ENCODE data around the gene FAM131B. TPM values are rescaled to one million over a fixed set of nuclear protein-coding genes. Genes with fewer than 3 reads are reported as not detected.

Gene FAM131B
- total RNA-seq: 1 to 10 TPM; 1.7 to 1.8 TPM

GRCh38 chr7:143362131-143363015 lies at the start of gene FAM131B:
Gene FAM131B, minus strand, starts transcription at chr7:143362713. Its CDS starts 110 bp downstream, at chr7:143362603.
- POLR2A ChIA-PET: interaction anchor here (0.5 kb wide), 1 partner anchor 174 kb away, joined by 6 read pairs; no protein-coding TSS in a partner anchor
- Mint-ChIP-seq H3K36me3 (ENCODE audit: low read depth) (no peaks in the 10 kb centered on the region), H3K9me3 (ENCODE audit: low read depth) (no peaks in the 10 kb centered on the region), H3K4me3 (peak within 1 kb of the TSS; percentile 77), H3K4me1 (peaks cover 3% of the 10 kb centered on the region), H3K27me3 (peaks cover 35% of the 10 kb centered on the region), H3K27ac (no peak within 1 kb of the TSS)
- intact Hi-C loops (cut with DNase I, micrococcal nuclease): loop anchor here in 1 of 2 experiments (1.0 to 5.0 kb wide), 2 partner anchors 18 to 120 kb away; no protein-coding TSS in a partner anchor
- CTCF ChIA-PET: no interaction called here
- DNase-seq (peak; percentile 60), ATAC-seq (peak; percentile 74)

- CTCF ChIA-PET: interaction anchor here (0.7 to 1.2 kb wide), 3 partner anchors 34 to 172 kb away, joined by 3 to 4 read pairs (median 3); no protein-coding TSS in a partner anchor
- H3K27ac Mint-ChIP-seq: no peak overlapping the region
- intact Hi-C loops (cut with DNase I, micrococcal nuclease): loop anchor here in 1 of 2 experiments (10.0 kb wide), 1 partner anchor 407 kb away; no protein-coding TSS in a partner anchor
Measured at GRCh38 chr7:143411976-143412708, 49.6 kb upstream of the FAM131B start.

GRCh38 chr7:143410521-143411004 lies 48.0 kb upstream of the FAM131B start:
- no peak overlapping the region for H3K27ac Mint-ChIP-seq
- no peak for ATAC-seq
- DNase-seq: no peak
- POLR2A ChIA-PET: no interaction called here
- H3K27me3 Mint-ChIP-seq: no peaks in the 10 kb centered on the region
- CTCF ChIA-PET: interaction anchor here (1.2 kb wide), 1 partner anchor 170 kb away, joined by 3 read pairs; no protein-coding TSS in a partner anchor
- intact Hi-C loops (cut with DNase I, micrococcal nuclease): loop anchor here in 1 of 2 experiments (10.0 kb wide), 1 partner anchor 406 kb away; no protein-coding TSS in a partner anchor
- peaks cover 43% of the 10 kb centered on the region for H3K4me1 Mint-ChIP-seq
- H3K36me3 Mint-ChIP-seq (ENCODE audit: low read depth): no peaks in the 10 kb centered on the region
- no peaks in the 10 kb centered on the region for H3K9me3 Mint-ChIP-seq (ENCODE audit: low read depth)
- H3K4me3 Mint-ChIP-seq: no peak overlapping the region

More at GRCh38 chr7:143411976-143412708, 49.6 kb upstream of the FAM131B start:
- DNase-seq: no peak
- H3K4me1 Mint-ChIP-seq: peaks cover 34% of the 10 kb centered on the region
- no peaks in the 10 kb centered on the region for H3K9me3 Mint-ChIP-seq (ENCODE audit: low read depth)
- POLR2A ChIA-PET: no interaction called here
- no peak for ATAC-seq
- no peak overlapping the region for H3K4me3 Mint-ChIP-seq
- H3K36me3 Mint-ChIP-seq (ENCODE audit: low read depth): no peaks in the 10 kb centered on the region
- no peaks in the 10 kb centered on the region for H3K27me3 Mint-ChIP-seq

GRCh38 chr7:143408686-143409561 lies 46.4 kb upstream of the FAM131B start, which contains the start of gene EPHA1:
Gene EPHA1, minus strand, starts transcription at chr7:143408856. Its CDS starts 51 bp downstream, at chr7:143408805.
- Mint-ChIP-seq H3K27ac (peak within 1 kb of the TSS; percentile 68), H3K36me3 (ENCODE audit: low read depth) (no peaks in the 10 kb centered on the region), H3K27me3 (no peaks in the 10 kb centered on the region), H3K4me1 (peaks cover 54% of the 10 kb centered on the region), H3K9me3 (ENCODE audit: low read depth) (no peaks in the 10 kb centered on the region), H3K4me3 (peak within 1 kb of the TSS; percentile 72)
- DNase-seq (peak; percentile 63), ATAC-seq (peak; percentile 69)
- ChIA-PET POLR2A (interaction anchor here (0.5 kb wide), 1 partner anchor 113 kb away, joined by 3 read pairs; no protein-coding TSS in a partner anchor), CTCF (interaction anchor here (1.0 to 2.9 kb wide), 4 partner anchors 18 to 168 kb away, joined by 3 to 11 read pairs (median 3); no protein-coding TSS in a partner anchor)
- intact Hi-C loops (cut with DNase I, micrococcal nuclease): loop anchor here (1.0 to 2.0 kb wide), 4 partner anchors 23 to 168 kb away; partner anchors contain the start of gene ZYX (in 1 of the 2)

GRCh38 chr7:143408252-143408685 lies 45.8 kb upstream of the FAM131B start:
- Mint-ChIP-seq H3K4me1 (peaks cover 61% of the 10 kb centered on the region), H3K27ac (peak overlapping the region; percentile 59), H3K27me3 (no peaks in the 10 kb centered on the region), H3K4me3 (peak overlapping the region; percentile 72), H3K36me3 (ENCODE audit: low read depth) (no peaks in the 10 kb centered on the region), H3K9me3 (ENCODE audit: low read depth) (no peaks in the 10 kb centered on the region)
- peak; percentile 2 for ATAC-seq
- DNase-seq: no peak
- intact Hi-C loops (cut with DNase I, micrococcal nuclease): loop anchor here (1.0 to 2.0 kb wide), 4 partner anchors 22 to 167 kb away; partner anchors contain the start of gene ZYX (in 1 of the 2)
- ChIA-PET POLR2A (interaction anchor here (0.7 to 1.7 kb wide), 2 partner anchors 24 to 193 kb away, joined by 3 to 7 read pairs; no protein-coding TSS in a partner anchor), CTCF (interaction anchor here (0.8 to 6.1 kb wide), 11 partner anchors 8 to 168 kb away, joined by 3 to 54 read pairs (median 4); no protein-coding TSS in a partner anchor)

GRCh38 chr7:143407287-143408251 lies 45.1 kb upstream of the FAM131B start:
- H3K27ac Mint-ChIP-seq: peak overlapping the region; percentile 59
- ChIA-PET CTCF (interaction anchor here (0.6 to 6.1 kb wide), 14 partner anchors 8 to 167 kb away, joined by 3 to 54 read pairs (median 4); partner anchors contain the start of gene CASP2), POLR2A (interaction anchor here (0.7 to 1.7 kb wide), 2 partner anchors 24 to 192 kb away, joined by 3 to 7 read pairs; no protein-coding TSS in a partner anchor)
- peaks cover 63% of the 10 kb centered on the region for H3K4me1 Mint-ChIP-seq
- H3K36me3 Mint-ChIP-seq (ENCODE audit: low read depth): no peaks in the 10 kb centered on the region
- no peaks in the 10 kb centered on the region for H3K9me3 Mint-ChIP-seq (ENCODE audit: low read depth)
- DNase-seq: peak; percentile 61
- H3K27me3 Mint-ChIP-seq: no peaks in the 10 kb centered on the region
- peak overlapping the region; percentile 72 for H3K4me3 Mint-ChIP-seq
- peak; percentile 69 for ATAC-seq
- intact Hi-C loops (cut with DNase I, micrococcal nuclease): loop anchor here (1.0 to 2.0 kb wide), 4 partner anchors 21 to 167 kb away; partner anchors contain the start of gene ZYX (in 1 of the 2)

- intact Hi-C loops (cut with DNase I, micrococcal nuclease): no loop called here
- POLR2A ChIA-PET: interaction anchor here (0.6 kb wide), 1 partner anchor 22 kb away, joined by 3 read pairs; no protein-coding TSS in a partner anchor
- no peaks in the 10 kb centered on the region for H3K9me3 Mint-ChIP-seq (ENCODE audit: low read depth)
- no peak overlapping the region for H3K4me3 Mint-ChIP-seq
- DNase-seq (no peak), ATAC-seq (no peak)
- no peaks in the 10 kb centered on the region for H3K36me3 Mint-ChIP-seq (ENCODE audit: low read depth)
- H3K27me3 Mint-ChIP-seq: no peaks in the 10 kb centered on the region
- CTCF ChIA-PET: interaction anchor here (0.6 to 6.1 kb wide), 11 partner anchors 9 to 165 kb away, joined by 3 to 54 read pairs (median 4); no protein-coding TSS in a partner anchor
- no peak overlapping the region for H3K27ac Mint-ChIP-seq
- H3K4me1 Mint-ChIP-seq: peaks cover 63% of the 10 kb centered on the region
Measured at GRCh38 chr7:143406002-143406357, 43.5 kb upstream of the FAM131B start.

- ChIA-PET POLR2A (interaction anchor here (0.6 kb wide), 1 partner anchor 22 kb away, joined by 3 read pairs; no protein-coding TSS in a partner anchor), CTCF (interaction anchor here (0.6 to 6.1 kb wide), 9 partner anchors 8 to 165 kb away, joined by 3 to 54 read pairs (median 4); no protein-coding TSS in a partner anchor)
- ATAC-seq (no peak), DNase-seq (no peak)
- no peaks in the 10 kb centered on the region for H3K9me3 Mint-ChIP-seq (ENCODE audit: low read depth)
- intact Hi-C loops (cut with DNase I, micrococcal nuclease): no loop called here
- peaks cover 60% of the 10 kb centered on the region for H3K4me1 Mint-ChIP-seq
- H3K27ac Mint-ChIP-seq: no peak overlapping the region
- H3K27me3 Mint-ChIP-seq: no peaks in the 10 kb centered on the region
- no peaks in the 10 kb centered on the region for H3K36me3 Mint-ChIP-seq (ENCODE audit: low read depth)
- H3K4me3 Mint-ChIP-seq: no peak overlapping the region
Measured at GRCh38 chr7:143405173-143406001, 42.9 kb upstream of the FAM131B start.
